H1 (cell line): ENCODE results near the gene CALM3. TPM values are rescaled to one million over a fixed set of nuclear protein-coding genes. Genes with fewer than 3 reads are reported as not detected.

Experiments
- CTCF ChIA-PET: fragments of 300-600 bp; sonication (Branson Sonifier 250); formaldehyde crosslinking; loops from one replicate; lab custom pipeline; 2021; ENCODE audit not compliant: partially characterized antibody; lab: Charles Lee
- POLR2A ChIA-PET: fragments of 300-600 bp; sonication (Branson Sonifier 250); formaldehyde crosslinking; loops from one replicate; lab custom pipeline; 2021; ENCODE audit warnings: inconsistent platforms; ENCODE audit not compliant: partially characterized antibody; lab: Charles Lee
- DNase-seq, 2 experiments: peaks; one replicate each; pipeline versions ENCODE4 v3.0.0 to v3.0.0-alpha.2; 2010 to 2022; ENCODE audit warnings: low spot score in 2 of 2, low read depth in 1 of 2, mixed read lengths in 1 of 2
- FAIRE-seq: peaks from 2 replicates; lab custom pipeline; 2011; peaks lifted over from hg19 to GRCh38; lab: Jason Lieb, UNC
- H2AFZ ChIP-seq: 2 replicates; pipeline ENCODE4 v1.8.1; 2012; ENCODE audit warnings: low read length, inconsistent platforms
- H2AK5ac ChIP-seq: 2 replicates; pipeline ENCODE4 v1.6.1; 2013; ENCODE audit warnings: low read depth, low read length
- H2BK120ac ChIP-seq: replicated peaks from 2 replicates; pipeline ENCODE3; 2013; ENCODE audit warnings: low read depth, low read length, inconsistent platforms
- H2BK12ac ChIP-seq: 2 replicates; pipeline ENCODE4 v1.6.1; 2013; ENCODE audit warnings: low read depth, low read length
- H2BK15ac ChIP-seq: 2 replicates; pipeline ENCODE4 v1.6.1; 2013; ENCODE audit warnings: low read length
- H2BK20ac ChIP-seq: 2 replicates; pipeline ENCODE4 v1.6.1; 2013; ENCODE audit warnings: low read length
- H2BK5ac ChIP-seq: 2 replicates; pipeline ENCODE4 v1.6.1; 2013; ENCODE audit warnings: low read depth, low read length
- H3K14ac ChIP-seq: 2 replicates; pipeline ENCODE4 v1.6.1; 2013; ENCODE audit warnings: inconsistent platforms; ENCODE audit not compliant: insufficient read length
- H3K18ac ChIP-seq: 2 replicates; pipeline ENCODE4 v1.6.1; 2013; ENCODE audit warnings: low read length; ENCODE audit errors: extremely low read depth
- H3K23ac ChIP-seq: 2 replicates; pipeline ENCODE4 v1.6.1; 2013; ENCODE audit warnings: inconsistent platforms; ENCODE audit not compliant: insufficient read length
- H3K23me2 ChIP-seq: 2 replicates; pipeline ENCODE4 v1.6.1; 2013; ENCODE audit warnings: low read depth, low read length
- H3K27ac ChIP-seq: 2 replicates; pipeline ENCODE4 v1.6.1; 2011; ENCODE audit warnings: low read depth, low read length, inconsistent platforms
- H3K27me3 ChIP-seq, 4 experiments: replicated peaks in 1 of 4; 1 replicate in 1 of 4; 2 replicates in 3 of 4; pipeline versions ENCODE4 v1.6.1 to v1.8.1; 2011 to 2013; ENCODE audit warnings: low read length in 3 of 4, mild to moderate bottlenecking in 3 of 4, inconsistent platforms in 2 of 4, mixed read lengths in 2 of 4, moderate library complexity in 1 of 4; ENCODE audit not compliant: control insufficient read depth in 3 of 4, insufficient read depth in 3 of 4; ENCODE audit errors: extremely low read depth in 1 of 4
- H3K36me3 ChIP-seq, 4 experiments: 2 replicates each; pipeline versions ENCODE4 v1.6.1 to v1.8.1; 2011 to 2013; ENCODE audit warnings: mild to moderate bottlenecking in 4 of 4, low read length in 3 of 4, moderate library complexity in 2 of 4, control low read depth in 1 of 4, inconsistent platforms in 1 of 4; ENCODE audit not compliant: insufficient read depth in 4 of 4, control insufficient read depth in 2 of 4
- H3K4ac ChIP-seq: replicated peaks from 2 replicates; pipeline ENCODE3; 2013; ENCODE audit warnings: low read length, low read depth, mixed read lengths, inconsistent platforms; ENCODE audit not compliant: insufficient read length
- H3K4me1 ChIP-seq, 4 experiments: replicated peaks in 1 of 4; 1 replicate in 1 of 4; 2 replicates in 3 of 4; pipeline versions ENCODE4 v1.6.1 to v1.8.1; 2011 to 2013; ENCODE audit warnings: low read length in 3 of 4, inconsistent platforms in 2 of 4, mixed read lengths in 1 of 4; ENCODE audit not compliant: insufficient read depth in 4 of 4, control insufficient read depth in 3 of 4
- H3K4me2 ChIP-seq, 2 experiments: 2 replicates each; pipeline versions ENCODE4 v1.6.1 to v1.8.1; 2011 to 2013; ENCODE audit warnings: low read depth in 2 of 2, low read length in 2 of 2, control low read depth in 1 of 2, inconsistent platforms in 1 of 2, mild to moderate bottlenecking in 1 of 2; ENCODE audit not compliant: insufficient read depth in 1 of 2
- H3K4me3 ChIP-seq, 4 experiments: fragments of 200-600, 300-600 bp in 1 of 4; sonication (generic), shearing (Covaris generic), sonication (Bioruptor Twin) in 1 of 4; 2 replicates each; pipeline versions ENCODE4 v1.5.1 to v1.8.1; 2011 to 2016; ENCODE audit warnings: low read length in 4 of 4, low read depth in 3 of 4, control low read depth in 2 of 4, inconsistent platforms in 2 of 4, mild to moderate bottlenecking in 2 of 4, mixed read lengths in 1 of 4, moderate library complexity in 1 of 4; ENCODE audit not compliant: insufficient read depth in 2 of 4; ENCODE audit errors: extremely low read depth in 1 of 4
- H3K56ac ChIP-seq: replicated peaks from 2 replicates; pipeline ENCODE3; 2013; ENCODE audit warnings: low read depth, mild to moderate bottlenecking, mixed read lengths, low read length, inconsistent platforms; ENCODE audit not compliant: insufficient read length
- H3K79me1 ChIP-seq: 2 replicates; pipeline ENCODE4 v1.6.1; 2013; ENCODE audit warnings: low read depth, low read length, control low read depth
- H3K79me2 ChIP-seq, 2 experiments: 2 replicates each; pipeline versions ENCODE4 v1.6.1 to v1.8.1; 2012 to 2013; ENCODE audit warnings: low read length in 2 of 2, mild to moderate bottlenecking in 2 of 2, inconsistent platforms in 1 of 2; ENCODE audit not compliant: insufficient read depth in 2 of 2, control insufficient read depth in 1 of 2
- H3K9ac ChIP-seq, 4 experiments: replicated peaks in 1 of 4; 1 replicate in 1 of 4; 2 replicates in 3 of 4; pipeline versions ENCODE4 v1.6.1 to v1.8.1; 2011 to 2013; ENCODE audit warnings: low read depth in 3 of 4, low read length in 3 of 4, control low read depth in 2 of 4, mild to moderate bottlenecking in 2 of 4, moderate library complexity in 2 of 4, inconsistent platforms in 1 of 4; ENCODE audit errors: extremely low read depth in 1 of 4
- H3K9me3 ChIP-seq, 2 experiments: 2 replicates each; pipeline versions ENCODE4 v1.6.1 to v1.8.1; 2012 to 2013; ENCODE audit warnings: mild to moderate bottlenecking in 2 of 2, moderate library complexity in 2 of 2, control low read depth in 1 of 2, inconsistent platforms in 1 of 2, low read depth in 1 of 2, low read length in 1 of 2, mixed read lengths in 1 of 2; ENCODE audit not compliant: insufficient read depth in 2 of 2
- H4K20me1 ChIP-seq, 2 experiments: replicated peaks in 1 of 2; 2 replicates each; pipeline versions ENCODE3 to v1.8.1; 2011 to 2013; ENCODE audit warnings: inconsistent platforms in 2 of 2, low read length in 2 of 2, mild to moderate bottlenecking in 1 of 2; ENCODE audit not compliant: insufficient read depth in 2 of 2, control insufficient read depth in 1 of 2
- H4K5ac ChIP-seq: 2 replicates; pipeline ENCODE4 v1.6.1; 2013; ENCODE audit warnings: low read length, low read depth, mixed read lengths, inconsistent platforms; ENCODE audit not compliant: insufficient read length
- H4K8ac ChIP-seq: 2 replicates; pipeline ENCODE4 v1.8.0; 2013; ENCODE audit warnings: mild to moderate bottlenecking, moderate library complexity, low read length, inconsistent platforms; ENCODE audit not compliant: insufficient read depth; ENCODE audit errors: extremely low read depth
- H4K91ac ChIP-seq: replicated peaks from 2 replicates; pipeline ENCODE3; 2013; ENCODE audit warnings: low read length, mixed read lengths, inconsistent platforms; ENCODE audit not compliant: insufficient read length
- HDAC2 ChIP-seq, 2 experiments: fragments of 300-600 bp in 1 of 2; sonication (generic) in 1 of 2; IDR thresholded peaks; 2 replicates each; pipeline ENCODE4 v1.6.1; 2011 to 2012; ENCODE audit warnings: low read depth in 2 of 2, low read length in 2 of 2, mild to moderate bottlenecking in 2 of 2, moderate library complexity in 2 of 2, borderline replicate concordance in 1 of 2, inconsistent platforms in 1 of 2
- KDM1A ChIP-seq: fragments of 200-600, 300-600 bp; sonication (generic); IDR thresholded peaks from 2 replicates; pipeline ENCODE4 v1.7.1; 2016; ENCODE audit warnings: mild to moderate bottlenecking, low read length, borderline replicate concordance
- KDM4A ChIP-seq: IDR thresholded peaks from one replicate; pipeline ENCODE4 v1.7.1; 2012; ENCODE audit warnings: low read depth, mild to moderate bottlenecking, moderate library complexity, low read length, inconsistent platforms; ENCODE audit not compliant: severe bottlenecking
- SIRT6 ChIP-seq: IDR thresholded peaks from one replicate; pipeline ENCODE4 v1.7.1; 2012; ENCODE audit warnings: low read length, inconsistent platforms
- SP4 ChIP-seq: IDR thresholded peaks from 2 replicates; pipeline ENCODE4 v1.6.1; 2012; ENCODE audit warnings: low read length, inconsistent platforms
- WGBS, 2 experiments: shearing (Covaris generic) in 1 of 2; methylation state at CpG; one replicate each; pipeline versions ENCODE4 v1.1.6 to v1.1.7; 2013 to 2015; ENCODE audit warnings: low lambda C conversion rate in 2 of 2, mixed read lengths in 2 of 2, inconsistent platforms in 1 of 2, low coverage in 1 of 2, missing lambda C conversion rate in 1 of 2; ENCODE audit not compliant: insufficient replicate concordance in 2 of 2, insufficient coverage in 1 of 2, insufficient read length in 1 of 2; ENCODE audit errors: extremely low coverage in 1 of 2, missing lambda C conversion rate in 1 of 2; 5-methylcytosine and 5-hydroxymethylcytosine counted together
- polyA plus RNA-seq, 7 experiments: library from polyadenylated mRNA; depleted of rRNA in 3 of 7; stranded (reverse) in 5 of 7; unstranded in 2 of 7; fragments of >200 nt in 5 of 7; fragments of 200-250 nt in 2 of 7; gene quantifications; 1 replicate in 5 of 7; 2 replicates in 1 of 7; 4 replicates in 1 of 7; pipeline versions ENCODE4 v1.2.1 to v1.2.3, GENCODE V29; 2011 to 2013; ENCODE audit warnings: missing spikeins in 2 of 7, mixed read lengths in 2 of 7
- total RNA-seq: library from RNA; stranded (reverse); fragmentation: NEBNext Ultra II Directional; extraction: Animal tissue kit (Norgen Biotek cat#: 25700); gene quantifications from 2 replicates; pipeline ENCODE4 v1.2.1, GENCODE V29; 2021

The CALM3 gene
- total and polyA plus RNA-seq, 2 of the 8 experiments (the other 6 are each of a cell fraction or from before 2014, with no cell fraction given) = 315 to 326 TPM

DNA sequence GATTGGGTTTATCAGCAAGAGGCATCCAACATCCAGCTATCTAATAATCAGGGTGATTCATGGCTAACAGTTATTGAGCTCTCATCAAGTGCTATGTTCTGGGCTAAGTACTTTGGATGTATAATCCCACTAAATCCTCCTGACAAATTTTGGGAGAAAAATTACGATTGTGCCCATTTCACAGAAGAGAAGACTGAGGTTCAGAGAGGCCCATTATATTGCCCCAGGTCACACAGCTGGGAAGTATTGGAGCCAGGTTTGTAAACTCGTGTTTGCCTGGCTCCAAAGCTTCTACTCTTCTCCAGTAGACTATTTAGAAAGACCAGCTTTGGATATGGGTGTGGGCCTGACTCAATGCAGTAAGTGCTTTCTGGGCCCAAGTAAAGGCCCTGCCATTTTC is 20.9 kb upstream of the CALM3 start:
- no peaks in the 10 kb centered on the region for H3K79me2 ChIP-seq
- no peaks in the 10 kb centered on the region for H3K36me3 ChIP-seq
- DNase-seq (no peak), FAIRE-seq (no peak)
- H3K4me3 ChIP-seq = no peak overlapping the region
- TF ChIP-seq KDM1A = peak; percentile 71; the same call in 1 of the 2 replicates
- TF ChIP-seq SP4 = no peak
- peak in 1 of 2 experiments; percentile 39; a peak in 1 of 4 replicates for TF ChIP-seq HDAC2 (IDR thresholded peaks at IDR 0.05; ENCODE audit: borderline replicate concordance in 1 of 2, low read depth in 2 of 2, low read length in 2 of 2)
- no peak for TF ChIP-seq SIRT6
- no peak for TF ChIP-seq KDM4A
- no peaks in the 10 kb centered on the region for H3K79me1 ChIP-seq
- no peak overlapping the region for H2BK12ac ChIP-seq
- H4K5ac ChIP-seq = no peak overlapping the region
- no peak overlapping the region for H2AFZ ChIP-seq
- no peak overlapping the region for H3K27ac ChIP-seq
- no peak overlapping the region for H3K4me2 ChIP-seq
- no peaks in the 10 kb centered on the region for H3K23me2 ChIP-seq
- H3K4ac ChIP-seq = no peak overlapping the region
- no peak overlapping the region for H4K8ac ChIP-seq
- ChIA-PET CTCF (interaction anchor here (0.5 to 3.0 kb wide), 20 partner anchors 8 to 1682 kb away, joined by 3 to 18 read pairs (median 4); partner anchors contain the start of gene CALM3), POLR2A (interaction anchor here (0.8 kb wide), 1 partner anchor 20 kb away, joined by 3 read pairs; no protein-coding TSS in a partner anchor)
- no peak overlapping the region for H2BK20ac ChIP-seq
- H3K23ac ChIP-seq = no peak overlapping the region
- H2AK5ac ChIP-seq = no peak overlapping the region
- no peak overlapping the region for H2BK5ac ChIP-seq
- H3K27me3 ChIP-seq = no peaks in the 10 kb centered on the region; a peak in 1 of 7 replicates
- H3K18ac ChIP-seq = no peak overlapping the region
- H2BK120ac ChIP-seq = no peak overlapping the region
- H4K20me1 ChIP-seq = no peaks in the 10 kb centered on the region
- no peaks in the 10 kb centered on the region for H3K9me3 ChIP-seq
- H2BK15ac ChIP-seq = no peak overlapping the region
- H3K56ac ChIP-seq = no peak overlapping the region
- no peak overlapping the region for H3K9ac ChIP-seq
- no peak overlapping the region for H3K14ac ChIP-seq
- no peak overlapping the region for H4K91ac ChIP-seq
- no peaks in the 10 kb centered on the region for H3K4me1 ChIP-seq
- WGBS, 2 experiments = 81% methylated on average over 2 of the region's 2 CpGs; no CpG with 5 or more reads in 1 of the 2 experiments
